Colonic mucosa (tissue), 4 donors: Measurements from ENCODE around the gene RGS5. TPM values are rescaled to one million over a fixed set of nuclear protein-coding genes. Genes with fewer than 3 reads are reported as not detected.

Source experiments
- DNase-seq: peaks from one replicate; pipeline ENCODE4 v3.0.0-alpha.2; 2020
- H3K27ac ChIP-seq: fragments of 200-600 bp; one replicate; pipeline ENCODE4 v1.8.0; 2021
- H3K27me3 ChIP-seq: fragments of 200-600 bp; one replicate; pipeline ENCODE4 v1.8.0; 2021
- H3K36me3 ChIP-seq: fragments of 200-600 bp; one replicate; pipeline ENCODE4 v1.8.0; 2021
- H3K4me1 ChIP-seq: fragments of 200-600 bp; one replicate; pipeline ENCODE4 v1.8.0; 2021; ENCODE audit warnings: mild to moderate bottlenecking
- H3K4me3 ChIP-seq: fragments of 200-600 bp; one replicate; pipeline ENCODE4 v1.8.0; 2021
- H3K9ac ChIP-seq, 2 donors: one replicate each; pipeline ENCODE4 v1.7.0; 2013; ENCODE audit warnings: control low read depth in 2 of 2, low read depth in 2 of 2, low read length in 2 of 2
- H3K9me3 ChIP-seq: fragments of 200-600 bp; one replicate; pipeline ENCODE4 v1.8.0; 2021
- intact Hi-C: fragments of 100-400 bp; cut with DNase I; formaldehyde crosslinking; loops from one replicate; pipeline ENCODE4 v1.14.1; 2022
- total RNA-seq, 2 donors: library from RNA; stranded (reverse); fragmentation: NEBNext Ultra II Directional in 1 of 2; extraction: Animal tissue kit (Norgen Biotek cat#: 25700) in 1 of 2; gene quantifications; one replicate each; pipeline ENCODE4 v1.2.1, GENCODE V29; 2021
- TF ChIP-seq, protein P1 (sequence below): fragments of 200-600 bp; IDR thresholded peaks from one replicate; pipeline ENCODE4 v1.8.0; 2022; ENCODE audit warnings: antibody characterized with exemption, mild to moderate bottlenecking
- donor health status: healthy.
- donor health status: DM: no; HTN: no; CAD: no.
- donor health status: DM: no; HTN: no; CAD: no.

Gene RGS5
- total RNA-seq, 2 donors from 2014 or later, result 10.8 to 41.7 TPM

DNA sequence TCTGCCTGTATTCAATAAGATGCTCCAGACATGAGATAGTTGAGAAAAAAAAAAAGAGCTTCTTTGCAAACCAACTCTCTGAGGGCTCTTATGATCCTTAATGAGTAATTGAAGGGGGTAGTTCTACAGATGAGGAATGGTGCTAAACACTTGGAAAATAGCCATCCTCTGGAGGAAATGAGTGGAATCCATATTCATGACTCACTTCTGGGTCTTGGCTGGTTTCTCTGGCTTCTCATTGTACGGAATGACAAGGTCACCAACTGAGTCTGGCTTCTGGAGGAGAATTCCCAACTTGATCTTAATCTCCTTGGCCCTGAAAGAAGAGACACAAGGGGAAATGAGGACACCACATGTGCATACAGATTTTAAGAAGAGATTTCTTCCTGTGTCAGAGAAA is 34.7 kb downstream of the RGS5 start:
- intact Hi-C loops, result no loop called here
- H3K4me1 ChIP-seq, result no peaks in the 10 kb centered on the region
- H3K9ac ChIP-seq, result no peak overlapping the region
- no peaks in the 10 kb centered on the region for H3K9me3 ChIP-seq
- H3K36me3 ChIP-seq, result no peaks in the 10 kb centered on the region
- DNase-seq, result no peak
- TF ChIP-seq, protein P1, sequence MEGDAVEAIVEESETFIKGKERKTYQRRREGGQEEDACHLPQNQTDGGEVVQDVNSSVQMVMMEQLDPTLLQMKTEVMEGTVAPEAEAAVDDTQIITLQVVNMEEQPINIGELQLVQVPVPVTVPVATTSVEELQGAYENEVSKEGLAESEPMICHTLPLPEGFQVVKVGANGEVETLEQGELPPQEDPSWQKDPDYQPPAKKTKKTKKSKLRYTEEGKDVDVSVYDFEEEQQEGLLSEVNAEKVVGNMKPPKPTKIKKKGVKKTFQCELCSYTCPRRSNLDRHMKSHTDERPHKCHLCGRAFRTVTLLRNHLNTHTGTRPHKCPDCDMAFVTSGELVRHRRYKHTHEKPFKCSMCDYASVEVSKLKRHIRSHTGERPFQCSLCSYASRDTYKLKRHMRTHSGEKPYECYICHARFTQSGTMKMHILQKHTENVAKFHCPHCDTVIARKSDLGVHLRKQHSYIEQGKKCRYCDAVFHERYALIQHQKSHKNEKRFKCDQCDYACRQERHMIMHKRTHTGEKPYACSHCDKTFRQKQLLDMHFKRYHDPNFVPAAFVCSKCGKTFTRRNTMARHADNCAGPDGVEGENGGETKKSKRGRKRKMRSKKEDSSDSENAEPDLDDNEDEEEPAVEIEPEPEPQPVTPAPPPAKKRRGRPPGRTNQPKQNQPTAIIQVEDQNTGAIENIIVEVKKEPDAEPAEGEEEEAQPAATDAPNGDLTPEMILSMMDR, result no peak
- no peaks in the 10 kb centered on the region for H3K27me3 ChIP-seq
- H3K27ac ChIP-seq, result no peak overlapping the region
- no peak overlapping the region for H3K4me3 ChIP-seq

DNA sequence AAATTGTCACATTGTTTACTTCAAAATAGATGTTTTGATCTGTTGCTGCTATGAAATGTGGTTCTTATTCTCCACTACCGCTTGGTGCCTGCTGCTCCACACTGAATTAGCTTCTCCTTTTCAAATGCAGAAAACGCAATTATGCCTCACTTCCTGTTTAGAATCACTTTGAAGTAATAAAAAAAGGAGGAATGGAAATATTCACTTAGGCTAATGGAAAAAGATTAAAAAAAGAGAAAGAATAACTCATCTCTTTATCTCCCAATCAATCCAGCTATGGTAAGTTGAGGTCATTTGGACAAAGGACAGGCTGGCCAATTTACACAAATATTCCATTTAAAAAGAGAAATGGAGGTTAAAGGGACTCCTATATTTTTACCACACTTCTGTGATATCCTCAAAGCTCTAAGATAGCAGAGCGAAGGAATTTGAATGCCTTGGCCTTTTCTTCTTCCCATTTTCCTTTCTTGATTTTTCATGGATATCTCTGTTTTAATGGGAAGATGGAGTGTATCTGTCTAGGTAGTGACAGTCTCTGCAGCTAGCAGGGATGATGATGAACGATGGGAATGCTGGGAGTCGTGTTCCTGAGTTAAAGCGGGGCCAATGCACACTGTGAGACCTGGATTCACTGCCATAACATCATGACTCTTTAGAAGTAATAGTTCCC is 35.7 kb downstream of the RGS5 start:
- Histone ChIP-seq H3K27me3 (no peaks in the 10 kb centered on the region), H3K36me3 (no peaks in the 10 kb centered on the region), H3K4me3 (no peak overlapping the region), H3K9ac (no peak overlapping the region), H3K27ac (no peak overlapping the region), H3K9me3 (no peaks in the 10 kb centered on the region), H3K4me1 (no peaks in the 10 kb centered on the region)
- intact Hi-C loops, result no loop called here
- TF ChIP-seq, protein P1, result no peak
- no peak for DNase-seq

DNA sequence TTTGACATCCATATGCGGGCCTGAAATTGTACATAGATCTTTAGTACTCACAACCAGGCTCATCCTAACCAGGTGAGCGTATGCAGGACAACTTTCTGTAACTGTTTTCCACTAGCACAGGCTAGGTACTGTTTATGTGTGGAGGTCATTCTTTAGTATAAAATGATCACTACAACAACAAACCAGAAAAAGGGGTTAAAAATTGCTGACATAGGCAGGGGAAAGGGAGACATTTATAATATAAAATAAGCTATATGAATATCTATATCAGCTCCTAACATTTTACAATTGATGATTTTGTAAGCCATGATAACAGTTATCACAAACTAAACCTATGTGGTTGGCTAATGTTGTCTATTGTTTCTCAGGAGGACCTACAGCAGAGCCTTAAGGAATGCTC is 37.6 kb downstream of the RGS5 start:
- H3K9ac ChIP-seq, result no peak overlapping the region
- no peak overlapping the region for H3K27ac ChIP-seq
- DNase-seq, result no peak
- H3K4me3 ChIP-seq, result no peak overlapping the region
- intact Hi-C loops, result no loop called here
- H3K9me3 ChIP-seq, result no peaks in the 10 kb centered on the region
- TF ChIP-seq, protein P1, result no peak
- no peaks in the 10 kb centered on the region for H3K4me1 ChIP-seq
- H3K36me3 ChIP-seq, result no peaks in the 10 kb centered on the region
- no peaks in the 10 kb centered on the region for H3K27me3 ChIP-seq

DNA sequence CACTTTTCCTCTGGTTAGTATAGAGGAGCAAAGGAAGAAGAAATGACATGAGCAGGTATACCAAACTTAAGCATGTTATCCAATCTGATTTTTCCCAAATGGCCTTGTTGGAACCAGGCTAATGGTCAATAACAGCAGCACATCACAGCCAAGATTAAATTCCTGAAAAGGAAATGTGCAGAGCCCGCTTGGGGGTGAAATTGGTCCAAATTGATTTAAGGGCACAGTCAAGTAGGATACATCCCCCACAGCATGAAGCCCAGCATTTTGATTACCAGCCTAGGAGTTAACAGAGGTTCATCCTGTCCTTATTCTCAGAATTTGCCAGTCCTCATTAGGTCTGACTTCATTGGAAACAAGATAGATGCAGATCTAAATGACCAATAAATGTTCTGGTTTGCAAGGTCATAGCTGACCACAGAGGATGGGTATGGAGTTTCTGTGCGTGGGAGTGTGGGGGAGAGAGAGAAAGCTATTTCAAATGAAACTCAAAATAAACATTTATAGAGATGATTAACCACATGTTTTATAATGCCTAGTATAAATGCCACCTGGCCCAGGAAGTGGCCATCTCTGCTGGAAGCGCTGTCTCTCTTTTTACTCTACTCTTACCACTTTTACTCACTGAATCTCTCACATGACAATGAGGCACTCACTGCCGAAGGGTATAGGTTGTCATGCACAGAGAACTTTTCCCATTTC is 38.7 kb downstream of the RGS5 start:
- DNase-seq, result no peak
- intact Hi-C loops, result no loop called here
- no peak overlapping the region for H3K4me3 ChIP-seq
- H3K27me3 ChIP-seq, result no peaks in the 10 kb centered on the region
- no peaks in the 10 kb centered on the region for H3K9me3 ChIP-seq
- H3K4me1 ChIP-seq, result no peaks in the 10 kb centered on the region
- no peak overlapping the region for H3K27ac ChIP-seq
- H3K9ac ChIP-seq, result no peak overlapping the region
- TF ChIP-seq, protein P1, result no peak
- H3K36me3 ChIP-seq, result no peaks in the 10 kb centered on the region

DNA sequence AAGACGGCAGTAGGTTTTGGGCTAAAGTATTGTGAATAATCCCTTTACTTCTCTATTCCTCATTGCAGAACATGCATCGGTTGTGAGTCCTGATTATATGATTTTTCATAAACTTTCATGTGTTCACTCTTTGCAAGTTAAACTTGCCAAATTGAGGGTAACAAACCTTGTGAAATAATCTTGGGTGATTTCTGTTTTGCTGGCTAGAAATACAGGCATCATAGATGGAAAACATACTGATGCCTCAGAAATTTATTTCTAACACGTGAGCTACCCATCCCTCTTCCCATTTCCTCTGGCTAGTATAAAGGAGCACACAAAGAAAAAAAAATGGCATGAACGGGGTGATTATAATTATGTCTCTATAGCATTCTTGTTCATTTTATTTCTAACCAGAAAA is 39.6 kb downstream of the RGS5 start:
- Histone ChIP-seq H3K4me3 (no peak overlapping the region), H3K9ac (no peak overlapping the region), H3K27ac (no peak overlapping the region), H3K9me3 (no peaks in the 10 kb centered on the region), H3K4me1 (no peaks in the 10 kb centered on the region), H3K36me3 (no peaks in the 10 kb centered on the region), H3K27me3 (no peaks in the 10 kb centered on the region)
- TF ChIP-seq, protein P1, result no peak
- DNase-seq, result no peak
- intact Hi-C loops, result no loop called here
